SK-N-SH treated with all-trans-retinoic acid at 6 μM for 48 hours (cell line): ENCODE data around the gene PDE4B.

Experiments used
- ATAC-seq: fragments of 200-7000 bp; cut with Tn5 transposase; 3 replicates; pipeline ENCODE4 v1.9.1; 2020; ENCODE audit warnings: mild to moderate bottlenecking, moderate library complexity
- ARNTL ChIP-seq: fragments of 450-650 bp; formaldehyde crosslinking; IDR thresholded peaks from 2 replicates; pipeline ENCODE4 v1.5.0; 2020; ENCODE audit warnings: low read depth, mild to moderate bottlenecking, moderate library complexity, borderline replicate concordance
- BACH2 ChIP-seq: fragments of 250-450 bp; sonication (Bioruptor Pico); IDR thresholded peaks from 2 replicates; pipeline ENCODE4 v1.9.0; 2021; ENCODE audit warnings: mild to moderate bottlenecking, borderline replicate concordance
- CSDC2 ChIP-seq: fragments of 250-450 bp; sonication (Bioruptor Pico); IDR thresholded peaks from 2 replicates; pipeline ENCODE4 v1.5.0; 2020; ENCODE audit warnings: mild to moderate bottlenecking, moderate library complexity
- ESRRG ChIP-seq: fragments of 250-450 bp; sonication (Bioruptor Pico); IDR thresholded peaks from 2 replicates; pipeline ENCODE4 v1.6.1; 2021; ENCODE audit warnings: mild to moderate bottlenecking
- GLIS3 ChIP-seq: fragments of 250-450 bp; sonication (Bioruptor Pico); IDR thresholded peaks from 2 replicates; pipeline ENCODE4 v1.5.0; 2020; ENCODE audit warnings: mild to moderate bottlenecking, moderate library complexity
- ISL1 ChIP-seq: fragments of 250-450 bp; sonication (Bioruptor Pico); IDR thresholded peaks from 2 replicates; pipeline ENCODE4 v2.1.2; 2022; ENCODE audit warnings: mild to moderate bottlenecking, moderate library complexity
- OSR1 ChIP-seq: fragments of 250-450 bp; sonication (Bioruptor Pico); IDR thresholded peaks from 2 replicates; pipeline ENCODE4 v1.8.0; 2022; ENCODE audit warnings: moderate library complexity, mild to moderate bottlenecking, inconsistent platforms
- PPARA ChIP-seq: fragments of 250-450 bp; sonication (Bioruptor Pico); IDR thresholded peaks from 2 replicates; pipeline ENCODE4 v1.5.0; 2020; ENCODE audit warnings: mild to moderate bottlenecking, borderline replicate concordance
- RARB ChIP-seq: fragments of 250-450 bp; sonication (Bioruptor Pico); IDR thresholded peaks from 2 replicates; pipeline ENCODE4 v1.8.0; 2021; ENCODE audit warnings: mild to moderate bottlenecking, moderate library complexity
- SNAI2 ChIP-seq: fragments of 250-450 bp; sonication (Bioruptor Pico); IDR thresholded peaks from 2 replicates; pipeline ENCODE4 v1.5.0; 2020; ENCODE audit warnings: mild to moderate bottlenecking, moderate library complexity
- TCF4 ChIP-seq: fragments of 250-450 bp; sonication (Bioruptor Pico); IDR thresholded peaks from 2 replicates; pipeline ENCODE4 v1.8.0; 2021; ENCODE audit warnings: mild to moderate bottlenecking, moderate library complexity, borderline replicate concordance
- TOX ChIP-seq: fragments of 250-450 bp; sonication (Bioruptor Pico); IDR thresholded peaks from 2 replicates; pipeline ENCODE4 v1.8.0; 2021; ENCODE audit warnings: mild to moderate bottlenecking, moderate library complexity, borderline replicate concordance
- ZC3H10 ChIP-seq: fragments of 250-450 bp; sonication (Bioruptor Pico); IDR thresholded peaks from 2 replicates; pipeline ENCODE4 v1.5.1; 2021; ENCODE audit warnings: mild to moderate bottlenecking, moderate library complexity
- ZNF565 ChIP-seq: fragments of 450-650 bp; formaldehyde crosslinking; conservative IDR thresholded peaks from 2 replicates; pipeline ENCODE4 v1.5.0; 2020; ENCODE audit warnings: low read depth, mild to moderate bottlenecking, moderate library complexity
- ZNF70 ChIP-seq: fragments of 450-650 bp; formaldehyde crosslinking; IDR thresholded peaks from 2 replicates; pipeline ENCODE4 v1.5.0; 2020; ENCODE audit warnings: mild to moderate bottlenecking, moderate library complexity
- TF ChIP-seq, protein P1 (sequence below): fragments of 250-450 bp; sonication (Bioruptor Pico); IDR thresholded peaks from 2 replicates; pipeline ENCODE4 v1.5.0; 2020; ENCODE audit warnings: mild to moderate bottlenecking, moderate library complexity
- TF ChIP-seq, protein P2 (sequence below): fragments of 250-450 bp; sonication (Bioruptor Pico); IDR thresholded peaks from 2 replicates; pipeline ENCODE4 v1.8.0; 2020; ENCODE audit warnings: mild to moderate bottlenecking, moderate library complexity, borderline replicate concordance
- TF ChIP-seq, protein P3 (sequence below): fragments of 250-450 bp; sonication (Bioruptor Pico); IDR thresholded peaks from 2 replicates; pipeline ENCODE4 v1.8.0; 2021; ENCODE audit warnings: low read depth, mild to moderate bottlenecking, moderate library complexity, borderline replicate concordance
- TF ChIP-seq, protein P4 (sequence below): fragments of 250-450 bp; sonication (Bioruptor Pico); IDR thresholded peaks from 2 replicates; pipeline ENCODE4 v1.5.1; 2021; ENCODE audit warnings: mild to moderate bottlenecking, moderate library complexity
- TF ChIP-seq, protein P5 (sequence below): fragments of 250-450 bp; sonication (Bioruptor Pico); IDR thresholded peaks from 2 replicates; pipeline ENCODE4 v1.5.1; 2020; ENCODE audit warnings: low read depth, mild to moderate bottlenecking, moderate library complexity

PDE4B gene

DNA sequence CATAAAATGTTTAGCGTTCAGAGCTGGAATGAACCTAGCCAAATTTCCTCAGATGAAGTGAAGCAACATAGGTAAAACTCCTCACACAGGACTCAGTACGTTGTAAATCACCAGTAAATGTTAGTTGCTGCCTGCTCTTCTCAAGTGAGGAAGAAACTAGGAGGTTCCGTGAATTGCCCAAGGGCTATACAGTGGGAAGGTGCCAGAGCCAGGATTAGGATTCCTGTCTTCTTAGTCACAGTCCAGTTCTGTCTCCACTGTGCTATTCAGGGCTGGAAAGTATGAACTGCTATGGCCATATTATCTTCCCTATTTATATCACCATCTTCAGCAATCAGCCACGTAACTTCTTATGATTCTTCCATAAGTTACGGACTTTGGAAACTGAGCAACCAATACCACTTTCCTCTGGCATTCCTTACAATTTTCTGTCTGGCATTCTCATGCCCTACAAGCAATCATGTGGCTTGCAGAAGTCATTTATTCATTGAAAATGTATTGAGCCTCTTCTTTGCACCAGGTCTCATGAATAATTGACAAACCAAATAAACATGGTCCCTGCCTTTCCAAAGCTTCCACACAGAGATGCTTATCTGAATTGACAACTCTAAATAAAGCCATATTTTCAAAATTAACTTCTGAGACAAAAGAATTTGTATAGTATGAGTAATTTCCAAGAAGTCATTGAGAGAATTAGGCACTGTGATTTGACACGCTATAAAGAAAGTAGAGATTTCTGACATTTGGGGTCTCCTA is 469.7 kb downstream of the PDE4B start (continued):
- no peak for TF ChIP-seq RARB (CRISPR knock-in tag)
- TF ChIP-seq ZNF70 (CRISPR knock-in tag), result 0 out of 2 replicates have a peak, but pooled peaks have one; percentile 2

DNA sequence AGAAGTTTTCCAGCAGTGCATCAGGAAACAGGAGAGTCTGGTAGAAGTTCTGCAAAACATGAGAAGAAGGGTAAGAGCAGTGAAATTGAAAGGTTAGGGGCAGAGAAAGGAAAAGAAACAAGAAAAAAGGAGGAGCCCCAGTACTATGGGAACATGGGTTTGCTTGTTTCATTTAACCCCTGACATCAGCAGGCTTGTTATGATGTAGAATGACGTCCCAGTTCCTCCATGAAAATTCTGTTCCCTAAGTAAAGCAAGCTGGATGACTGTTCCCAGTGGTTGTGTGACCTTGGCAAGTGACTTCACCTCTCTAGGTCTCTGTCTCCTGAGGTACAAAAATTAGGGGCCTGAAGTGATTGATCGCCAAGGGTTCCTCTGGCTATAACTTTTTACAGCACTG is 472.6 kb downstream of the PDE4B start:
- ATAC-seq, result no peak
- TF ChIP-seq, protein P1, sequence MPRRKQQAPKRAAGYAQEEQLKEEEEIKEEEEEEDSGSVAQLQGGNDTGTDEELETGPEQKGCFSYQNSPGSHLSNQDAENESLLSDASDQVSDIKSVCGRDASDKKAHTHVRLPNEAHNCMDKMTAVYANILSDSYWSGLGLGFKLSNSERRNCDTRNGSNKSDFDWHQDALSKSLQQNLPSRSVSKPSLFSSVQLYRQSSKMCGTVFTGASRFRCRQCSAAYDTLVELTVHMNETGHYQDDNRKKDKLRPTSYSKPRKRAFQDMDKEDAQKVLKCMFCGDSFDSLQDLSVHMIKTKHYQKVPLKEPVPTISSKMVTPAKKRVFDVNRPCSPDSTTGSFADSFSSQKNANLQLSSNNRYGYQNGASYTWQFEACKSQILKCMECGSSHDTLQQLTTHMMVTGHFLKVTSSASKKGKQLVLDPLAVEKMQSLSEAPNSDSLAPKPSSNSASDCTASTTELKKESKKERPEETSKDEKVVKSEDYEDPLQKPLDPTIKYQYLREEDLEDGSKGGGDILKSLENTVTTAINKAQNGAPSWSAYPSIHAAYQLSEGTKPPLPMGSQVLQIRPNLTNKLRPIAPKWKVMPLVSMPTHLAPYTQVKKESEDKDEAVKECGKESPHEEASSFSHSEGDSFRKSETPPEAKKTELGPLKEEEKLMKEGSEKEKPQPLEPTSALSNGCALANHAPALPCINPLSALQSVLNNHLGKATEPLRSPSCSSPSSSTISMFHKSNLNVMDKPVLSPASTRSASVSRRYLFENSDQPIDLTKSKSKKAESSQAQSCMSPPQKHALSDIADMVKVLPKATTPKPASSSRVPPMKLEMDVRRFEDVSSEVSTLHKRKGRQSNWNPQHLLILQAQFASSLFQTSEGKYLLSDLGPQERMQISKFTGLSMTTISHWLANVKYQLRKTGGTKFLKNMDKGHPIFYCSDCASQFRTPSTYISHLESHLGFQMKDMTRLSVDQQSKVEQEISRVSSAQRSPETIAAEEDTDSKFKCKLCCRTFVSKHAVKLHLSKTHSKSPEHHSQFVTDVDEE (CRISPR knock-in tag), result no peak
- TF ChIP-seq TOX (CRISPR knock-in tag) (no peak), ZC3H10 (CRISPR knock-in tag) (no peak), ARNTL (CRISPR knock-in tag) (no peak), PPARA (CRISPR knock-in tag) (no peak), ESRRG (CRISPR knock-in tag) (no peak), TCF4 (CRISPR knock-in tag) (no peak), ZNF70 (CRISPR knock-in tag) (no peak), SNAI2 (CRISPR knock-in tag) (no peak), CSDC2 (no peak)
- TF ChIP-seq, protein P2, sequence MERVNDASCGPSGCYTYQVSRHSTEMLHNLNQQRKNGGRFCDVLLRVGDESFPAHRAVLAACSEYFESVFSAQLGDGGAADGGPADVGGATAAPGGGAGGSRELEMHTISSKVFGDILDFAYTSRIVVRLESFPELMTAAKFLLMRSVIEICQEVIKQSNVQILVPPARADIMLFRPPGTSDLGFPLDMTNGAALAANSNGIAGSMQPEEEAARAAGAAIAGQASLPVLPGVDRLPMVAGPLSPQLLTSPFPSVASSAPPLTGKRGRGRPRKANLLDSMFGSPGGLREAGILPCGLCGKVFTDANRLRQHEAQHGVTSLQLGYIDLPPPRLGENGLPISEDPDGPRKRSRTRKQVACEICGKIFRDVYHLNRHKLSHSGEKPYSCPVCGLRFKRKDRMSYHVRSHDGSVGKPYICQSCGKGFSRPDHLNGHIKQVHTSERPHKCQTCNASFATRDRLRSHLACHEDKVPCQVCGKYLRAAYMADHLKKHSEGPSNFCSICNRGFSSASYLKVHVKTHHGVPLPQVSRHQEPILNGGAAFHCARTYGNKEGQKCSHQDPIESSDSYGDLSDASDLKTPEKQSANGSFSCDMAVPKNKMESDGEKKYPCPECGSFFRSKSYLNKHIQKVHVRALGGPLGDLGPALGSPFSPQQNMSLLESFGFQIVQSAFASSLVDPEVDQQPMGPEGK, result no peak
- TF ChIP-seq, protein P3, sequence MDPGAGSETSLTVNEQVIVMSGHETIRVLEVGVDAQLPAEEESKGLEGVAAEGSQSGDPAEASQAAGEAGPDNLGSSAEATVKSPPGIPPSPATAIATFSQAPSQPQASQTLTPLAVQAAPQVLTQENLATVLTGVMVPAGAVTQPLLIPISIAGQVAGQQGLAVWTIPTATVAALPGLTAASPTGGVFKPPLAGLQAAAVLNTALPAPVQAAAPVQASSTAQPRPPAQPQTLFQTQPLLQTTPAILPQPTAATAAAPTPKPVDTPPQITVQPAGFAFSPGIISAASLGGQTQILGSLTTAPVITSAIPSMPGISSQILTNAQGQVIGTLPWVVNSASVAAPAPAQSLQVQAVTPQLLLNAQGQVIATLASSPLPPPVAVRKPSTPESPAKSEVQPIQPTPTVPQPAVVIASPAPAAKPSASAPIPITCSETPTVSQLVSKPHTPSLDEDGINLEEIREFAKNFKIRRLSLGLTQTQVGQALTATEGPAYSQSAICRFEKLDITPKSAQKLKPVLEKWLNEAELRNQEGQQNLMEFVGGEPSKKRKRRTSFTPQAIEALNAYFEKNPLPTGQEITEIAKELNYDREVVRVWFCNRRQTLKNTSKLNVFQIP (CRISPR knock-in tag), result no peak

DNA sequence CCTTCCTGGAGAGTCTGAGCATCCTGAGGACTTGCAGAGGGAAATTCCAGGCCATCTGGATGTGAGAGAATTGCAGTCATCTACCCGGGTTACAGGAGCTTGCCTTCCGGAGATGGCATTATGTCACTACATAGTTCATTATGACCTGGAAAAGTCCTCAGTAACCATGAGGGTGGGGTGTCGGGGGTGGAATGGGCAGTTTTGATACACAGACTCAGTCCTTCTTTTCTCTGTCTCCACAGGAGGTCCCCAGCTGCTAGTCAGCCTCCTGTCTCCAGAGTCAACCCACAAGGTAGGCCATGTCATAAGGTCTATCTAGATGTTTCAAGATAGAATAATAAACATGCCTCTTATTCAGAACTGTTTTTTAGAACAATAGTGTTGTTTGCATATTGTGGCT is 473.1 kb downstream of the PDE4B start:
- ATAC-seq, result no peak
- TF ChIP-seq PPARA (CRISPR knock-in tag) (no peak), CSDC2 (no peak), ZNF70 (CRISPR knock-in tag) (no peak), ZNF565 (CRISPR knock-in tag) (no peak), OSR1 (CRISPR knock-in tag) (no peak), ARNTL (CRISPR knock-in tag) (no peak), ISL1 (CRISPR knock-in tag) (no peak), TOX (CRISPR knock-in tag) (no peak), ZC3H10 (CRISPR knock-in tag) (no peak), GLIS3 (CRISPR knock-in tag) (no peak), RARB (CRISPR knock-in tag) (no peak), BACH2 (CRISPR knock-in tag) (no peak)
- TF ChIP-seq, protein P4, sequence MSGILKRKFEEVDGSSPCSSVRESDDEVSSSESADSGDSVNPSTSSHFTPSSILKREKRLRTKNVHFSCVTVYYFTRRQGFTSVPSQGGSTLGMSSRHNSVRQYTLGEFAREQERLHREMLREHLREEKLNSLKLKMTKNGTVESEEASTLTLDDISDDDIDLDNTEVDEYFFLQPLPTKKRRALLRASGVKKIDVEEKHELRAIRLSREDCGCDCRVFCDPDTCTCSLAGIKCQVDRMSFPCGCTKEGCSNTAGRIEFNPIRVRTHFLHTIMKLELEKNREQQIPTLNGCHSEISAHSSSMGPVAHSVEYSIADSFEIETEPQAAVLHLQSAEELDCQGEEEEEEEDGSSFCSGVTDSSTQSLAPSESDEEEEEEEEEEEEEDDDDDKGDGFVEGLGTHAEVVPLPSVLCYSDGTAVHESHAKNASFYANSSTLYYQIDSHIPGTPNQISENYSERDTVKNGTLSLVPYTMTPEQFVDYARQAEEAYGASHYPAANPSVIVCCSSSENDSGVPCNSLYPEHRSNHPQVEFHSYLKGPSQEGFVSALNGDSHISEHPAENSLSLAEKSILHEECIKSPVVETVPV (CRISPR knock-in tag), result no peak
- TF ChIP-seq, protein P3 (CRISPR knock-in tag), result no peak
- TF ChIP-seq, protein P1 (CRISPR knock-in tag), result no peak
- TF ChIP-seq, protein P2, result no peak
- TF ChIP-seq, protein P5, sequence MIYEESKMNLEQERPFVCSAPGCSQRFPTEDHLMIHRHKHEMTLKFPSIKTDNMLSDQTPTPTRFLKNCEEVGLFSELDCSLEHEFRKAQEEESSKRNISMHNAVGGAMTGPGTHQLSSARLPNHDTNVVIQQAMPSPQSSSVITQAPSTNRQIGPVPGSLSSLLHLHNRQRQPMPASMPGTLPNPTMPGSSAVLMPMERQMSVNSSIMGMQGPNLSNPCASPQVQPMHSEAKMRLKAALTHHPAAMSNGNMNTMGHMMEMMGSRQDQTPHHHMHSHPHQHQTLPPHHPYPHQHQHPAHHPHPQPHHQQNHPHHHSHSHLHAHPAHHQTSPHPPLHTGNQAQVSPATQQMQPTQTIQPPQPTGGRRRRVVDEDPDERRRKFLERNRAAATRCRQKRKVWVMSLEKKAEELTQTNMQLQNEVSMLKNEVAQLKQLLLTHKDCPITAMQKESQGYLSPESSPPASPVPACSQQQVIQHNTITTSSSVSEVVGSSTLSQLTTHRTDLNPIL (CRISPR knock-in tag), result no peak
